Gastrocnemius medialis (tissue), 4 donors: Measurements from ENCODE around the gene PPIL3. TPM values are rescaled to one million over a fixed set of nuclear protein-coding genes. Genes with fewer than 3 reads are reported as not detected.

Source experiments
- ATAC-seq, 2 donors: fragments of 150-250 bp; one replicate each; pipeline ENCODE4 v1.9.1; 2016
- DNase-seq, 2 donors: peaks; one replicate each; pipeline ENCODE4 v3.0.0-alpha.2; 2019
- H3K27ac ChIP-seq, 4 donors: fragments of 200-600 bp; sonication (generic); 1 replicate in 1 of 4; 2 replicates in 3 of 4; pipeline ENCODE4 v1.5.1; 2016 to 2018; ENCODE audit warnings: mild to moderate bottlenecking in 2 of 4, moderate library complexity in 1 of 4
- H3K27me3 ChIP-seq, 3 donors: fragments of 200-600 bp; sonication (generic) in 2 of 3; 1 replicate in 1 of 3; 2 replicates in 2 of 3; pipeline versions ENCODE4 v1.5.1 to v1.6.0; 2016 to 2019; ENCODE audit warnings: mild to moderate bottlenecking in 1 of 3, moderate library complexity in 1 of 3
- H3K36me3 ChIP-seq, 2 donors: fragments of 200-600 bp; sonication (generic) in 1 of 2; one replicate each; pipeline ENCODE4 v1.5.1; 2017 to 2018
- H3K4me1 ChIP-seq, 2 donors: fragments of 200-600 bp; sonication (generic) in 1 of 2; one replicate each; pipeline ENCODE4 v1.5.1; 2016 to 2017; ENCODE audit warnings: mild to moderate bottlenecking in 2 of 2
- H3K4me3 ChIP-seq, 4 donors: fragments of 200-600 bp; sonication (generic) in 3 of 4; 1 replicate in 1 of 4; 2 replicates in 3 of 4; pipeline ENCODE4 v1.5.1; 2016 to 2019; ENCODE audit warnings: mild to moderate bottlenecking in 2 of 4
- H3K9me3 ChIP-seq, 3 donors: fragments of 200-600 bp; sonication (generic) in 2 of 3; 1 replicate in 1 of 3; 2 replicates in 2 of 3; pipeline ENCODE4 v1.5.1; 2016 to 2019
- CTCF ChIP-seq, 5 experiments: fragments of 450-650 bp in 3 of 5; fragments of 200-600 bp in 2 of 5; sonication (generic) in 2 of 5; IDR thresholded peaks in 4 of 5; conservative IDR thresholded peaks in 1 of 5; 1 replicate in 4 of 5; 2 replicates in 1 of 5; pipeline ENCODE4 v1.5.1; 2016 to 2019; ENCODE audit warnings: antibody characterized with exemption in 5 of 5, mild to moderate bottlenecking in 3 of 5, moderate library complexity in 3 of 5
- POLR2A ChIP-seq, 2 donors: fragments of 450-650 bp; IDR thresholded peaks; one replicate each; pipeline ENCODE4 v1.6.1; 2017; ENCODE audit warnings: antibody characterized with exemption in 2 of 2, mild to moderate bottlenecking in 2 of 2, moderate library complexity in 2 of 2
- in situ Hi-C, 4 donors: fragments of 200-750 bp; cut with MboI; loops; one replicate each; pipeline versions ENCODE4 v1.15.0 to v1.8.0; 2017; ENCODE audit warnings: low sequenced_read_pairs in 4 of 4
- intact Hi-C: fragments of 100-400 bp; cut with DNase I; formaldehyde crosslinking; loops from one replicate; pipeline ENCODE4 v1.15.1; 2023; ENCODE audit warnings: low total_unique reads
- total RNA-seq, 4 donors: library from RNA; depleted of rRNA; stranded (reverse); fragments of >200 nt; gene quantifications; one replicate each; pipeline versions ENCODE4 v1.1.0 to v1.2.3, GENCODE V29; 2016

PPIL3 gene
- total RNA-seq, 4 donors from 2014 or later: 8.4 to 29.2 (median 14.3) TPM

- Histone ChIP-seq H3K9me3 (no peaks in the 10 kb centered on the region), H3K4me3 (no peak overlapping the region), H3K4me1 (no peaks in the 10 kb centered on the region), H3K27me3 (no peaks in the 10 kb centered on the region), H3K36me3 (peaks cover 9 to 57% of the 10 kb centered on the region in 2 donors), H3K27ac (no peak overlapping the region)
- TF ChIP-seq POLR2A (IDR thresholded peaks at IDR 0.05) (no peak), CTCF (IDR thresholded peaks at IDR 0.05 in 4 of 5, conservative IDR thresholded peaks at IDR 0.05 in 1 of 5) (no peak)
- DNase-seq (no peak), ATAC-seq (no peak)
- intact Hi-C loops (no loop called here), in situ Hi-C loops (loop anchor here in 1 of 4 donors (25.0 kb wide), 1 partner anchor 109 kb away; no protein-coding TSS in a partner anchor)
These were observed 67.1 kb downstream of the PPIL3 start for GRCh38 chr2:200821686-200822245.

Other genes with a start within 250 kb of the PPIL3 start
- gene BZW1, start 77.2 kb downstream of the PPIL3 start, total RNA-seq: 100 to 1,000 TPM; 204 to 317 (median 240) TPM
- 100 to 1,000 TPM in 2 of 4 donors, 10 to 100 TPM in 2; 61.6 to 104 (median 85.3) TPM for gene CLK1, start 24.4 kb downstream of the PPIL3 start, total RNA-seq
- 10 to 100 TPM; 17.0 to 28.7 (median 22.4) TPM for gene NIF3L1, start 294 bp upstream of the PPIL3 start, total RNA-seq
- 10 to 100 TPM in 1 of 4 donors, 1 to 10 TPM in 3; 4.7 to 16.1 (median 6.8) TPM for gene ORC2, start 74.6 kb upstream of the PPIL3 start, total RNA-seq
- 10 to 100 TPM in 1 of 4 donors, 1 to 10 TPM in 3; 2.3 to 12.5 (median 3.5) TPM for gene HYCC2, start 182.6 kb upstream of the PPIL3 start, total RNA-seq
- 100 to 1,000 TPM; 107 to 146 (median 135) TPM for gene NDUFB3, start 182.9 kb upstream of the PPIL3 start, total RNA-seq
- 100 to 1,000 TPM; 298 to 491 (median 352) TPM for gene CFLAR, start 227.1 kb upstream of the PPIL3 start, total RNA-seq